IMR-90 (cell line): Measurements from ENCODE around the gene VDR. TPM values are rescaled to one million over a fixed set of nuclear protein-coding genes. Genes with fewer than 3 reads are reported as not detected.

Experiments used
- ATAC-seq: fragments of 200-7000 bp; cut with Tn5 transposase; 2 replicates; pipeline ENCODE4 v1.9.1; 2020; ENCODE audit warnings: low read depth, mild to moderate bottlenecking, moderate library complexity
- BruUV-seq: library from RNA; stranded (reverse); fragments of 400-500 nt; replicated peaks from 2 replicates; lab custom pipeline; 2021; lab: Mats Ljungman, UMichigan
- CTCF ChIA-PET: fragments of 300-600 bp; formaldehyde crosslinking; extraction: SDS; loops from one replicate; lab custom pipeline; 2021; ENCODE audit warnings: antibody characterized with exemption; lab: Yijun Ruan, JAX
- POLR2A ChIA-PET: fragments of 300-600 bp; sonication (Branson Sonifier 250); formaldehyde crosslinking; loops from one replicate; lab custom pipeline; 2022; ENCODE audit warnings: antibody characterized with exemption; ENCODE audit not compliant: unreplicated experiment; lab: Charles Lee
- DNase-seq: peaks from one replicate; pipeline ENCODE4 v3.0.0; 2013
- H2AFZ ChIP-seq: replicated peaks from 2 replicates; pipeline ENCODE3; 2013; ENCODE audit warnings: low read length, mild to moderate bottlenecking; ENCODE audit not compliant: poor library complexity
- H2AK5ac ChIP-seq: 2 replicates; pipeline ENCODE4 v1.6.1; 2013; ENCODE audit warnings: low read depth, low read length, inconsistent platforms
- H2AK9ac ChIP-seq: replicated peaks from 2 replicates; pipeline ENCODE3; 2013; ENCODE audit warnings: mild to moderate bottlenecking, low read depth, low read length, moderate library complexity; ENCODE audit not compliant: poor library complexity
- H2BK120ac ChIP-seq: 2 replicates; pipeline ENCODE4 v1.6.1; 2013; ENCODE audit warnings: low read depth, low read length, inconsistent platforms
- H2BK15ac ChIP-seq: 3 replicates; pipeline ENCODE4 v1.6.1; 2013; ENCODE audit warnings: low read depth, low read length, inconsistent platforms
- H2BK20ac ChIP-seq: 2 replicates; pipeline ENCODE4 v1.6.1; 2013; ENCODE audit warnings: low read depth, mild to moderate bottlenecking, inconsistent platforms, low read length, moderate library complexity
- H2BK5ac ChIP-seq: 2 replicates; pipeline ENCODE4 v1.6.1; 2013; ENCODE audit warnings: mild to moderate bottlenecking, low read depth, low read length, inconsistent platforms; ENCODE audit not compliant: poor library complexity, severe bottlenecking
- H3K14ac ChIP-seq: replicated peaks from 2 replicates; pipeline ENCODE4 v1.6.1; 2013; ENCODE audit warnings: low read depth, low read length, inconsistent platforms
- H3K18ac ChIP-seq: 2 replicates; pipeline ENCODE4 v1.6.1; 2013; ENCODE audit warnings: low read depth, low read length, control low read depth
- H3K23ac ChIP-seq: 2 replicates; pipeline ENCODE4 v1.6.1; 2013; ENCODE audit warnings: low read depth, low read length, inconsistent platforms
- H3K27ac ChIP-seq: 2 replicates; pipeline ENCODE4 v1.5.1; 2013; ENCODE audit warnings: mild to moderate bottlenecking, control low read depth, low read length; ENCODE audit not compliant: insufficient read depth
- H3K27me3 ChIP-seq: 2 replicates; pipeline ENCODE4 v1.6.1; 2013; ENCODE audit warnings: low read length; ENCODE audit not compliant: control insufficient read depth, insufficient read depth
- H3K36me3 ChIP-seq: 2 replicates; pipeline ENCODE4 v1.6.1; 2013; ENCODE audit warnings: low read length, mixed read lengths; ENCODE audit not compliant: control insufficient read depth, insufficient read depth
- H3K4ac ChIP-seq: 2 replicates; pipeline ENCODE4 v1.6.1; 2013; ENCODE audit warnings: low read depth, low read length, inconsistent platforms
- H3K4me1 ChIP-seq: 2 replicates; pipeline ENCODE4 v1.6.1; 2013; ENCODE audit warnings: low read length, mixed read lengths; ENCODE audit not compliant: control insufficient read depth, insufficient read depth
- H3K4me2 ChIP-seq: 2 replicates; pipeline ENCODE4 v1.6.1; 2013; ENCODE audit warnings: low read depth, mild to moderate bottlenecking, control low read depth, low read length, moderate library complexity
- H3K4me3 ChIP-seq: 2 replicates; pipeline ENCODE4 v1.5.1; 2013; ENCODE audit warnings: low read depth, mild to moderate bottlenecking, control low read depth, low read length, moderate library complexity; ENCODE audit not compliant: insufficient read depth
- H3K56ac ChIP-seq: 2 replicates; pipeline ENCODE4 v1.6.1; 2013; ENCODE audit warnings: low read length, inconsistent platforms; ENCODE audit not compliant: insufficient read depth; ENCODE audit errors: extremely low read depth
- H3K79me1 ChIP-seq, 2 experiments: 2 replicates each; pipeline ENCODE4 v1.6.1; 2013; ENCODE audit warnings: low read length in 2 of 2, inconsistent platforms in 1 of 2, low read depth in 1 of 2
- H3K9ac ChIP-seq: 2 replicates; pipeline ENCODE4 v1.6.1; 2013; ENCODE audit warnings: low read depth, low read length, control low read depth
- H3K9me1 ChIP-seq: 2 replicates; pipeline ENCODE4 v1.6.1; 2013; ENCODE audit warnings: low read length, inconsistent platforms; ENCODE audit not compliant: insufficient read depth
- H3K9me3 ChIP-seq: 2 replicates; pipeline ENCODE4 v1.6.1; 2013; ENCODE audit warnings: low read length; ENCODE audit not compliant: control insufficient read depth, insufficient read depth
- H4K20me1 ChIP-seq: 2 replicates; pipeline ENCODE4 v1.6.1; 2013; ENCODE audit warnings: low read length, inconsistent platforms; ENCODE audit not compliant: insufficient read depth
- H4K5ac ChIP-seq: 2 replicates; pipeline ENCODE4 v1.6.1; 2013; ENCODE audit warnings: mild to moderate bottlenecking, low read depth, low read length, control low read depth
- H4K8ac ChIP-seq, 2 experiments: 2 replicates each; pipeline ENCODE4 v1.6.1; 2013; ENCODE audit warnings: low read depth in 2 of 2, low read length in 2 of 2, control low read depth in 1 of 2, inconsistent platforms in 1 of 2
- H4K91ac ChIP-seq: 2 replicates; pipeline ENCODE4 v1.6.1; 2013; ENCODE audit warnings: low read depth, low read length, inconsistent platforms; ENCODE audit not compliant: insufficient read depth
- BHLHE40 ChIP-seq: fragments of 150-350 bp; IDR thresholded peaks from 2 replicates; pipeline ENCODE4 v1.6.1; 2016; ENCODE audit warnings: mild to moderate bottlenecking, low read depth, low read length
- CEBPB ChIP-seq: IDR thresholded peaks from 2 replicates; pipeline ENCODE4 v1.6.1; 2012; ENCODE audit warnings: low read depth, low read length, improper control_type of control experiment
- FOS ChIP-seq: fragments of 150-350 bp; IDR thresholded peaks from 2 replicates; pipeline ENCODE4 v1.6.1; 2016; ENCODE audit warnings: low read depth, low read length
- MAFK ChIP-seq: IDR thresholded peaks from 2 replicates; pipeline ENCODE4 v1.6.1; 2012; ENCODE audit warnings: low read depth, low read length, improper control_type of control experiment
- MAZ ChIP-seq: IDR thresholded peaks from 2 replicates; pipeline ENCODE4 v1.6.1; 2012; ENCODE audit warnings: low read depth, mild to moderate bottlenecking, low read length, improper control_type of control experiment, moderate library complexity, borderline replicate concordance
- MXI1 ChIP-seq: IDR thresholded peaks from 2 replicates; pipeline ENCODE4 v1.6.1; 2012; ENCODE audit warnings: low read depth, mild to moderate bottlenecking, low read length, moderate library complexity, borderline replicate concordance
- NFE2L2 ChIP-seq: fragments of 150-350 bp; IDR thresholded peaks from 2 replicates; pipeline ENCODE4 v1.6.1; 2016; ENCODE audit warnings: low read depth, mild to moderate bottlenecking, low read length
- RCOR1 ChIP-seq: IDR thresholded peaks from 2 replicates; pipeline ENCODE4 v1.6.1; 2012; ENCODE audit warnings: mild to moderate bottlenecking, low read length, improper control_type of control experiment; ENCODE audit not compliant: insufficient replicate concordance
- RFX5 ChIP-seq: IDR thresholded peaks from 2 replicates; pipeline ENCODE4 v1.8.0; 2012; ENCODE audit warnings: low read depth, mild to moderate bottlenecking, low read length, moderate library complexity
- SMC3 ChIP-seq: fragments of 150-350 bp; IDR thresholded peaks from 2 replicates; pipeline ENCODE4 v1.6.1; 2016; ENCODE audit warnings: low read depth, mild to moderate bottlenecking, antibody characterized with exemption, low read length, moderate library complexity
- USF2 ChIP-seq: fragments of 150-350 bp; IDR thresholded peaks from 2 replicates; pipeline ENCODE4 v1.6.1; 2017; ENCODE audit warnings: mild to moderate bottlenecking, antibody characterized with exemption, low read length, low read depth
- WGBS, 2 experiments: methylation state at CpG; one replicate each; pipeline versions ENCODE4 v1.1.5 to v1.1.7; 2013; ENCODE audit warnings: missing lambda C conversion rate in 2 of 2; ENCODE audit not compliant: insufficient read length in 1 of 2; ENCODE audit errors: extremely low coverage in 2 of 2; 5-methylcytosine and 5-hydroxymethylcytosine counted together
- dilution Hi-C: fragments of 300-500 bp; cut with HindIII; formaldehyde crosslinking; loops from one replicate; pipeline ENCODE4 v1.14.3; 2018; ENCODE audit warnings: low sequenced_read_pairs; ENCODE audit not compliant: unreplicated experiment
- in situ Hi-C: fragments of 300-500 bp; cut with MboI; formaldehyde crosslinking; loops from 3 replicates; pipeline ENCODE4 v1.14.3; 2019; ENCODE audit warnings: low sequenced_read_pairs, inconsistent platforms, mixed read lengths
- intact Hi-C: fragments of 100-400 bp; cut with micrococcal nuclease; formaldehyde crosslinking; loops from 2 replicates; pipeline ENCODE4 v1.10.0; 2022
- polyA plus RNA-seq, 3 experiments: library from polyadenylated mRNA; depleted of rRNA; stranded (reverse); fragments of >200 nt; gene quantifications; 2 replicates each; pipeline ENCODE4 v1.2.3, GENCODE V29; 2012; ENCODE audit warnings: low replicate concordance in 1 of 3
- total RNA-seq: library from RNA; depleted of rRNA; stranded (reverse); fragments of >200 nt; gene quantifications from 2 replicates; pipeline ENCODE4 v1.2.3, GENCODE V29; 2012
- TF ChIP-seq, protein P1 (sequence below): conservative IDR thresholded peaks from 2 replicates; pipeline ENCODE4 v1.5.1; 2012; ENCODE audit warnings: mild to moderate bottlenecking, low read depth, low read length, improper control_type of control experiment
- TF ChIP-seq, protein P2 (sequence below): fragments of 150-350 bp; IDR thresholded peaks from 2 replicates; pipeline ENCODE4 v1.6.1; 2016; ENCODE audit warnings: low read depth, mild to moderate bottlenecking, low read length, moderate library complexity, borderline replicate concordance

The VDR gene
- total and polyA plus RNA-seq, 2 of the 4 experiments (the other 2 are of a cell fraction): 5.4 to 8.5 TPM

- H3K4me3 ChIP-seq: no peak overlapping the region
- H3K9ac ChIP-seq: no peak overlapping the region
- no peak overlapping the region for H3K23ac ChIP-seq
- BruUV-seq: no TSS peak
- ATAC-seq: no peak
- WGBS, 2 experiments: 82% methylated on average over 5 of the region's 12 CpGs; no CpG with 5 or more reads in 1 of the 2 experiments
- no peak overlapping the region for H4K5ac ChIP-seq
- no peak overlapping the region for H2BK15ac ChIP-seq
- H2BK5ac ChIP-seq: no peak overlapping the region
- ChIA-PET POLR2A (interaction anchor here (1.4 kb wide), 1 partner anchor 17 kb away, joined by 4 read pairs; the partner anchor contains the start of gene HDAC7), CTCF (interaction anchor here (1.7 kb wide), 1 partner anchor 35 kb away, joined by 4 read pairs; no protein-coding TSS in a partner anchor)
- H2AK9ac ChIP-seq: no peak overlapping the region
- H3K4ac ChIP-seq: no peak overlapping the region; the same call in 1 of the 2 replicates
- H3K14ac ChIP-seq: 0 out of 2 replicates have a peak overlapping the region, but pooled peaks have one; percentile 23
- no peak overlapping the region for H4K91ac ChIP-seq
- no peak overlapping the region for H2BK120ac ChIP-seq
- H3K4me1 ChIP-seq: peaks cover 49% of the 10 kb centered on the region
- H3K4me2 ChIP-seq: no peak overlapping the region
- DNase-seq: no peak
- H3K27me3 ChIP-seq: no peaks in the 10 kb centered on the region
- H4K20me1 ChIP-seq: peaks cover 99% of the 10 kb centered on the region
- H3K27ac ChIP-seq: no peak overlapping the region
- intact Hi-C loops: no loop called here
- no peaks in the 10 kb centered on the region for H3K9me3 ChIP-seq
- H3K18ac ChIP-seq: no peak overlapping the region
- peaks cover 27% of the 10 kb centered on the region for H3K36me3 ChIP-seq
- H3K79me1 ChIP-seq: peaks cover 19 to 93% of the 10 kb centered on the region in 2 experiments
- H2AFZ ChIP-seq: no peak overlapping the region
- dilution Hi-C loops: no loop called here
- no peak overlapping the region for H3K56ac ChIP-seq
- H3K9me1 ChIP-seq: peaks cover 32% of the 10 kb centered on the region
- TF ChIP-seq MXI1: no peak
- TF ChIP-seq MAFK: no peak
- TF ChIP-seq SMC3: no peak
- TF ChIP-seq RFX5: no peak
- TF ChIP-seq BHLHE40: no peak
- no peak for TF ChIP-seq FOS
- no peak for TF ChIP-seq USF2
- TF ChIP-seq, protein P1, sequence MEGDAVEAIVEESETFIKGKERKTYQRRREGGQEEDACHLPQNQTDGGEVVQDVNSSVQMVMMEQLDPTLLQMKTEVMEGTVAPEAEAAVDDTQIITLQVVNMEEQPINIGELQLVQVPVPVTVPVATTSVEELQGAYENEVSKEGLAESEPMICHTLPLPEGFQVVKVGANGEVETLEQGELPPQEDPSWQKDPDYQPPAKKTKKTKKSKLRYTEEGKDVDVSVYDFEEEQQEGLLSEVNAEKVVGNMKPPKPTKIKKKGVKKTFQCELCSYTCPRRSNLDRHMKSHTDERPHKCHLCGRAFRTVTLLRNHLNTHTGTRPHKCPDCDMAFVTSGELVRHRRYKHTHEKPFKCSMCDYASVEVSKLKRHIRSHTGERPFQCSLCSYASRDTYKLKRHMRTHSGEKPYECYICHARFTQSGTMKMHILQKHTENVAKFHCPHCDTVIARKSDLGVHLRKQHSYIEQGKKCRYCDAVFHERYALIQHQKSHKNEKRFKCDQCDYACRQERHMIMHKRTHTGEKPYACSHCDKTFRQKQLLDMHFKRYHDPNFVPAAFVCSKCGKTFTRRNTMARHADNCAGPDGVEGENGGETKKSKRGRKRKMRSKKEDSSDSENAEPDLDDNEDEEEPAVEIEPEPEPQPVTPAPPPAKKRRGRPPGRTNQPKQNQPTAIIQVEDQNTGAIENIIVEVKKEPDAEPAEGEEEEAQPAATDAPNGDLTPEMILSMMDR: no peak
- TF ChIP-seq MAZ: no peak
- TF ChIP-seq CEBPB: no peak
- no peak for TF ChIP-seq NFE2L2
- TF ChIP-seq, protein P2, sequence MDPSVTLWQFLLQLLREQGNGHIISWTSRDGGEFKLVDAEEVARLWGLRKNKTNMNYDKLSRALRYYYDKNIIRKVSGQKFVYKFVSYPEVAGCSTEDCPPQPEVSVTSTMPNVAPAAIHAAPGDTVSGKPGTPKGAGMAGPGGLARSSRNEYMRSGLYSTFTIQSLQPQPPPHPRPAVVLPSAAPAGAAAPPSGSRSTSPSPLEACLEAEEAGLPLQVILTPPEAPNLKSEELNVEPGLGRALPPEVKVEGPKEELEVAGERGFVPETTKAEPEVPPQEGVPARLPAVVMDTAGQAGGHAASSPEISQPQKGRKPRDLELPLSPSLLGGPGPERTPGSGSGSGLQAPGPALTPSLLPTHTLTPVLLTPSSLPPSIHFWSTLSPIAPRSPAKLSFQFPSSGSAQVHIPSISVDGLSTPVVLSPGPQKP: no peak
- TF ChIP-seq RCOR1: no peak
- in situ Hi-C loops: no loop called here
- H2AK5ac ChIP-seq: no peak overlapping the region
- H4K8ac ChIP-seq: no peak overlapping the region
- H2BK20ac ChIP-seq: no peak overlapping the region
Observed at GRCh38 chr12:47803191-47803875, 101.5 kb downstream of the VDR start.
